ENCODE data around the gene UBE2Z. TPM values are rescaled to one million over a fixed set of nuclear protein-coding genes. Genes with fewer than 3 reads are reported as not detected.

The UBE2Z gene
- total RNA-seq, 1 experiment from 2014 or later: 119 TPM

GRCh38 chr17:48928876-48929811, 20.9 kb downstream of the UBE2Z start:
- ChIA-PET POLR2A (interaction anchor here (1.2 to 1.8 kb wide), 3 partner anchors 16 to 107 kb away, joined by 3 to 5 read pairs (median 4); no protein-coding TSS in a partner anchor), RAD21 (ENCODE audit: low non-redundant PET in 1 of 2, low total read pairs in 2 of 2, uncharacterized antibody in 2 of 2, unreplicated experiment in 2 of 2) (no interaction called here)

GRCh38 chr17:48929812-48930165, 21.6 kb downstream of the UBE2Z start:
- no peak for ATAC-seq
- H3K27ac ChIP-seq (ENCODE audit: low read depth, low read length): no peak overlapping the region

More at GRCh38 chr17:48928876-48929811, 20.9 kb downstream of the UBE2Z start:
- BruUV-seq (replicated peaks): no TSS peak
- H3K4me1 ChIP-seq (ENCODE audit: control insufficient read depth in 1 of 2, insufficient read depth in 2 of 2, low read length in 2 of 2): no peaks in the 10 kb centered on the region
- H3K79me2 ChIP-seq (ENCODE audit: insufficient read depth, low read length): peaks cover 20% of the 10 kb centered on the region; the same call in 1 of the 2 replicates
- no peak overlapping the region for H3K9ac ChIP-seq (ENCODE audit: low read length)
- H3K27ac ChIP-seq (ENCODE audit: low read depth, low read length): no peak overlapping the region
- no peak overlapping the region for H3K4me2 ChIP-seq (ENCODE audit: low read length)
- intact Hi-C loops (cut with micrococcal nuclease): no loop called here
- no peak for TF ChIP-seq FOSL1 (IDR thresholded peaks at IDR 0.05; ENCODE audit: low read depth)
- TF ChIP-seq YY1 (IDR thresholded peaks at IDR 0.05; ENCODE audit: extremely low read depth, insufficient replicate concordance, low read depth, low read length): no peak
- TF ChIP-seq POLR2AphosphoS5 (IDR thresholded peaks at IDR 0.05; ENCODE audit: low read depth, low read length): peak; percentile 17; the same call in 1 of the 2 replicates
- H3K27me3 ChIP-seq (ENCODE audit: insufficient read depth, low read length): no peaks in the 10 kb centered on the region
- DNase-seq (ENCODE audit: low read depth, low spot score) (no peak), ATAC-seq (peak; percentile 23; the same call in 1 of the 2 replicates)
- CTCF ChIA-PET: interaction anchor here (0.7 to 4.0 kb wide), 3 partner anchors 104 to 205 kb away, joined by 3 to 18 read pairs (median 3); no protein-coding TSS in a partner anchor
- no peaks in the 10 kb centered on the region for H3K9me3 ChIP-seq (ENCODE audit: control insufficient read depth in 1 of 2, insufficient read depth in 1 of 2, low read depth in 1 of 2, low read length in 2 of 2)
- H2AFZ ChIP-seq (ENCODE audit: low read depth, low read length, poor library complexity, severe bottlenecking): no peak overlapping the region
- no peak overlapping the region for H3K4me3 ChIP-seq (replicated peaks in 1 of 2; ENCODE audit: low read depth in 1 of 2, low read length in 2 of 2)
- no peaks in the 10 kb centered on the region for H3K9me2 ChIP-seq (ENCODE audit: insufficient read depth)
- H3K36me3 ChIP-seq (ENCODE audit: control insufficient read depth in 1 of 2, insufficient read depth in 2 of 2, low read length in 2 of 2): peaks cover 68 to 82% of the 10 kb centered on the region in 2 experiments
- H4K20me1 ChIP-seq (ENCODE audit: insufficient read depth): 0 out of 2 replicates have a peak, but pooled peaks cover 8% of the 10 kb centered on the region

More at GRCh38 chr17:48929812-48930165, 21.6 kb downstream of the UBE2Z start:
- Histone ChIP-seq H3K4me1 (ENCODE audit: control insufficient read depth in 1 of 2, insufficient read depth in 2 of 2, low read length in 2 of 2) (no peaks in the 10 kb centered on the region), H3K4me3 (replicated peaks in 1 of 2; ENCODE audit: low read depth in 1 of 2, low read length in 2 of 2) (no peak overlapping the region), H3K9me2 (ENCODE audit: insufficient read depth) (no peaks in the 10 kb centered on the region), H2AFZ (ENCODE audit: low read depth, low read length, poor library complexity, severe bottlenecking) (no peak overlapping the region), H4K20me1 (ENCODE audit: insufficient read depth) (0 out of 2 replicates have a peak, but pooled peaks cover 8% of the 10 kb centered on the region), H3K9ac (ENCODE audit: low read length) (no peak overlapping the region), H3K36me3 (ENCODE audit: control insufficient read depth in 1 of 2, insufficient read depth in 2 of 2, low read length in 2 of 2) (peaks cover 65 to 81% of the 10 kb centered on the region in 2 experiments), H3K9me3 (ENCODE audit: control insufficient read depth in 1 of 2, insufficient read depth in 1 of 2, low read depth in 1 of 2, low read length in 2 of 2) (no peaks in the 10 kb centered on the region), H3K27me3 (ENCODE audit: insufficient read depth, low read length) (no peaks in the 10 kb centered on the region), H3K4me2 (ENCODE audit: low read length) (no peak overlapping the region), H3K79me2 (ENCODE audit: insufficient read depth, low read length) (peaks cover 17% of the 10 kb centered on the region; the same call in 1 of the 2 replicates)
- no peak for TF ChIP-seq RAD21 (IDR thresholded peaks at IDR 0.05; ENCODE audit: low read depth)
- TF ChIP-seq JUND (IDR thresholded peaks at IDR 0.05): no peak
- TF ChIP-seq EGR1 (IDR thresholded peaks at IDR 0.05; ENCODE audit: low read depth): no peak
- no peak for TF ChIP-seq CEBPB (IDR thresholded peaks at IDR 0.05; ENCODE audit: low read depth)
- TF ChIP-seq, protein P1, sequence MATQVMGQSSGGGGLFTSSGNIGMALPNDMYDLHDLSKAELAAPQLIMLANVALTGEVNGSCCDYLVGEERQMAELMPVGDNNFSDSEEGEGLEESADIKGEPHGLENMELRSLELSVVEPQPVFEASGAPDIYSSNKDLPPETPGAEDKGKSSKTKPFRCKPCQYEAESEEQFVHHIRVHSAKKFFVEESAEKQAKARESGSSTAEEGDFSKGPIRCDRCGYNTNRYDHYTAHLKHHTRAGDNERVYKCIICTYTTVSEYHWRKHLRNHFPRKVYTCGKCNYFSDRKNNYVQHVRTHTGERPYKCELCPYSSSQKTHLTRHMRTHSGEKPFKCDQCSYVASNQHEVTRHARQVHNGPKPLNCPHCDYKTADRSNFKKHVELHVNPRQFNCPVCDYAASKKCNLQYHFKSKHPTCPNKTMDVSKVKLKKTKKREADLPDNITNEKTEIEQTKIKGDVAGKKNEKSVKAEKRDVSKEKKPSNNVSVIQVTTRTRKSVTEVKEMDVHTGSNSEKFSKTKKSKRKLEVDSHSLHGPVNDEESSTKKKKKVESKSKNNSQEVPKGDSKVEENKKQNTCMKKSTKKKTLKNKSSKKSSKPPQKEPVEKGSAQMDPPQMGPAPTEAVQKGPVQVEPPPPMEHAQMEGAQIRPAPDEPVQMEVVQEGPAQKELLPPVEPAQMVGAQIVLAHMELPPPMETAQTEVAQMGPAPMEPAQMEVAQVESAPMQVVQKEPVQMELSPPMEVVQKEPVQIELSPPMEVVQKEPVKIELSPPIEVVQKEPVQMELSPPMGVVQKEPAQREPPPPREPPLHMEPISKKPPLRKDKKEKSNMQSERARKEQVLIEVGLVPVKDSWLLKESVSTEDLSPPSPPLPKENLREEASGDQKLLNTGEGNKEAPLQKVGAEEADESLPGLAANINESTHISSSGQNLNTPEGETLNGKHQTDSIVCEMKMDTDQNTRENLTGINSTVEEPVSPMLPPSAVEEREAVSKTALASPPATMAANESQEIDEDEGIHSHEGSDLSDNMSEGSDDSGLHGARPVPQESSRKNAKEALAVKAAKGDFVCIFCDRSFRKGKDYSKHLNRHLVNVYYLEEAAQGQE (IDR thresholded peaks at IDR 0.05; ENCODE audit: low read depth): no peak
- 0 out of 2 replicates have a peak, but pooled peaks have one; percentile 1 for TF ChIP-seq POLR2AphosphoS5 (IDR thresholded peaks at IDR 0.05; ENCODE audit: low read depth, low read length)
- POLR2A ChIA-PET: interaction anchor here (1.2 to 1.8 kb wide), 3 partner anchors 15 to 106 kb away, joined by 3 to 5 read pairs (median 4); no protein-coding TSS in a partner anchor
- CTCF ChIA-PET: interaction anchor here (0.7 to 4.0 kb wide), 3 partner anchors 103 to 206 kb away, joined by 3 to 18 read pairs (median 3); no protein-coding TSS in a partner anchor
- intact Hi-C loops (cut with micrococcal nuclease): no loop called here
- no peak for DNase-seq (ENCODE audit: low read depth, low spot score)
- no TSS peak for BruUV-seq (replicated peaks)
- RAD21 ChIA-PET (ENCODE audit: low non-redundant PET in 1 of 2, low total read pairs in 2 of 2, uncharacterized antibody in 2 of 2, unreplicated experiment in 2 of 2): no interaction called here

Data from HCT116 (cell line).